Measurements from ENCODE around the gene KCNJ10. TPM values are rescaled to one million over a fixed set of nuclear protein-coding genes. Genes with fewer than 3 reads are reported as not detected.

KCNJ10 gene
- total and polyA plus RNA-seq, 2 of the 13 experiments (the other 11 are each of a cell fraction or from before 2014, with no cell fraction given), result 4.4 to 10.3 TPM

- TF ChIP-seq ZNF318 (CRISPR knock-in tag; IDR thresholded peaks at IDR 0.05) (no peak), THRA (CRISPR knock-in tag; IDR thresholded peaks at IDR 0.05; ENCODE audit: borderline replicate concordance) (no peak), KDM6A (CRISPR knock-in tag; IDR thresholded peaks at IDR 0.05; ENCODE audit: low read depth) (no peak), FOXC1 (CRISPR knock-in tag; IDR thresholded peaks at IDR 0.05; ENCODE audit: borderline replicate concordance) (no peak), ERF (CRISPR knock-in tag; IDR thresholded peaks at IDR 0.05) (no peak)
Observed at GRCh38 chr1:159996653-159997052, 73.3 kb downstream of the KCNJ10 start (continued).

Measured in HepG2 (cell line).